Mesendoderm (in vitro differentiated cells): ENCODE measurements around the gene PRKCQ.

ENCODE experiments used
- DNase-seq: peaks from one replicate; pipeline ENCODE4 v3.0.0; 2013
- H2AK5ac ChIP-seq: 2 replicates; pipeline ENCODE4 v1.6.1; 2013; ENCODE audit warnings: low read length, inconsistent platforms
- H2BK120ac ChIP-seq: 2 replicates; pipeline ENCODE4 v1.6.1; 2013; ENCODE audit warnings: low read depth, mild to moderate bottlenecking, low read length, moderate library complexity, mixed read lengths
- H2BK15ac ChIP-seq: replicated peaks from 2 replicates; pipeline ENCODE4 v1.6.1; 2013; ENCODE audit warnings: low read depth, mild to moderate bottlenecking, moderate library complexity
- H2BK5ac ChIP-seq: 2 replicates; pipeline ENCODE4 v1.6.1; 2013; ENCODE audit warnings: low read length, inconsistent platforms
- H3K18ac ChIP-seq: 2 replicates; pipeline ENCODE4 v1.6.1; 2013; ENCODE audit warnings: mild to moderate bottlenecking, low read length, mixed read lengths
- H3K23ac ChIP-seq: one replicate; pipeline ENCODE4 v1.6.1; 2013; ENCODE audit warnings: low read length
- H3K27ac ChIP-seq: 2 replicates; pipeline ENCODE4 v1.5.1; 2013; ENCODE audit warnings: low read depth, mild to moderate bottlenecking, inconsistent platforms, low read length, moderate library complexity
- H3K27me3 ChIP-seq: 2 replicates; pipeline ENCODE4 v1.6.1; 2013; ENCODE audit warnings: low read length, control low read depth, mild to moderate bottlenecking, inconsistent platforms; ENCODE audit not compliant: insufficient read depth, poor library complexity
- H3K36me3 ChIP-seq: 2 replicates; pipeline ENCODE4 v1.6.1; 2013; ENCODE audit warnings: low read length, inconsistent platforms; ENCODE audit not compliant: control insufficient read depth, insufficient read depth
- H3K4ac ChIP-seq: one replicate; pipeline ENCODE4 v1.6.1; 2013; ENCODE audit warnings: low read depth, mild to moderate bottlenecking, low read length, moderate library complexity
- H3K4me1 ChIP-seq: 2 replicates; pipeline ENCODE4 v1.6.1; 2013; ENCODE audit warnings: low read depth, low read length, inconsistent platforms; ENCODE audit not compliant: control insufficient read depth
- H3K4me2 ChIP-seq: 2 replicates; pipeline ENCODE4 v1.6.1; 2013; ENCODE audit warnings: low read length
- H3K4me3 ChIP-seq: 2 replicates; pipeline ENCODE4 v1.5.1; 2013; ENCODE audit warnings: mild to moderate bottlenecking, low read length
- H3K56ac ChIP-seq: one replicate; pipeline ENCODE4 v1.6.1; 2013; ENCODE audit warnings: low read length
- H3K79me1 ChIP-seq: 2 replicates; pipeline ENCODE4 v1.6.1; 2013; ENCODE audit warnings: low read length, inconsistent platforms
- H3K79me2 ChIP-seq: 2 replicates; pipeline ENCODE4 v1.6.1; 2013; ENCODE audit warnings: mild to moderate bottlenecking, low read length; ENCODE audit not compliant: control insufficient read depth, insufficient read depth
- H3K9ac ChIP-seq: 2 replicates; pipeline ENCODE4 v1.6.1; 2013; ENCODE audit warnings: low read length, inconsistent platforms
- H4K5ac ChIP-seq: one replicate; pipeline ENCODE4 v1.6.1; 2013; ENCODE audit warnings: low read length
- H4K8ac ChIP-seq: one replicate; pipeline ENCODE4 v1.6.1; 2013; ENCODE audit warnings: low read depth, mild to moderate bottlenecking, control low read depth, low read length, moderate library complexity
- WGBS: extraction: QIAGEN DNeasy Blood & Tissue Kit; methylation state at CpG from one replicate; pipeline ENCODE4 v1.1.7; 2013; ENCODE audit warnings: low lambda C conversion rate, missing lambda C conversion rate; ENCODE audit not compliant: insufficient coverage; ENCODE audit errors: extremely low coverage; 5-methylcytosine and 5-hydroxymethylcytosine counted together

PRKCQ gene

DNA sequence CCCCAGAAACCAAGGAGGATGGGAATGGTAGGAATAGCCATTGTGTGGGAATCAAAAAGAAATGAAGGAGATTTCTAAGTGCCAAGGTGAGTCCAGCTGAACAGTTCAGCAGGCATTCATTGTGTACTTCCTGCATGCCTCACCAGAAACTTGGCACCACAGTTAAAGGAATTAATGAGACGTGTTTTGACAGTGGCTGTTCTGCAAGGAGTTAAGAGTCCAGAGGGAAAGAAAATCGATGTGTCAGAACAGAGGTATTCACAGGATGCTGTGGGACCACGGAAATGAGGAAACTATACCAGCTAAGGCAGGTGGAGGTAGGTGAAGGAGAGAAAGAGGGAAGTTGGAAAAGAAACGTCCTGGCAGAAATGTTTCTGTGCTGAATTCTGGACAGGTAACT is 78.1 kb downstream of the PRKCQ start:
- Histone ChIP-seq H3K27ac (no peak overlapping the region), H3K36me3 (no peaks in the 10 kb centered on the region), H3K18ac (no peak overlapping the region), H3K4me2 (no peak overlapping the region), H2AK5ac (no peak overlapping the region), H3K4me3 (no peak overlapping the region), H3K79me2 (no peaks in the 10 kb centered on the region), H3K9ac (no peak overlapping the region), H2BK5ac (no peak overlapping the region), H3K4me1 (no peaks in the 10 kb centered on the region), H4K5ac (no peak overlapping the region), H3K23ac (no peak overlapping the region), H3K79me1 (no peaks in the 10 kb centered on the region), H3K4ac (no peak overlapping the region), H4K8ac (no peak overlapping the region), H2BK15ac (no peak overlapping the region), H3K27me3 (no peaks in the 10 kb centered on the region), H2BK120ac (no peak overlapping the region), H3K56ac (no peak overlapping the region)
- DNase-seq = no peak
- WGBS = no CpG with 5 or more reads among the region's 4 CpGs

DNA sequence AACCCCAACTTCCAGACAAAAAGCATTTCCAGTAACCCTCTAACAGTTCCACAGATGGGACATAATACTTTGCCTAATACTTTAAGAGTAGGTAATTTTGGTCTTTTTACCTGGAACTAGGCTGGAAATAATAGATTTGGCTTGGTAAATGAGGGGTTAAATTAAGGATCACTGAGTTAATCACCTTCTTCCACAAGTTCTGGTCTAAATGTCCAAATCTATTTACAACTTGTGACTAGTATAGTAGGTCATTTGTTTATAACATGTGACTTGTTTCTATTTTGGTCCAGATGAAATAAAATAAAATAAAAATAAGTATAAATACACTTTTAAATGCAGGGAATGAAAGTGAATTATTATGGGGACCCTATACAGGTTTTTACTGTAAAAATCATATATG is 80.1 kb downstream of the PRKCQ start:
- no peak overlapping the region for H4K5ac ChIP-seq
- H3K23ac ChIP-seq = no peak overlapping the region
- no peak overlapping the region for H2BK5ac ChIP-seq
- H4K8ac ChIP-seq = no peak overlapping the region
- no peaks in the 10 kb centered on the region for H3K79me1 ChIP-seq
- H3K36me3 ChIP-seq = no peaks in the 10 kb centered on the region
- no peak overlapping the region for H3K18ac ChIP-seq
- H2BK15ac ChIP-seq = no peak overlapping the region
- DNase-seq = no peak
- no peaks in the 10 kb centered on the region for H3K27me3 ChIP-seq
- H3K4me1 ChIP-seq = no peaks in the 10 kb centered on the region
- H2BK120ac ChIP-seq = no peak overlapping the region
- no peaks in the 10 kb centered on the region for H3K79me2 ChIP-seq
- H3K9ac ChIP-seq = no peak overlapping the region
- no peak overlapping the region for H3K56ac ChIP-seq
- no peak overlapping the region for H2AK5ac ChIP-seq
- no peak overlapping the region for H3K4ac ChIP-seq
- H3K4me2 ChIP-seq = no peak overlapping the region
- H3K27ac ChIP-seq = no peak overlapping the region
- H3K4me3 ChIP-seq = no peak overlapping the region

DNA sequence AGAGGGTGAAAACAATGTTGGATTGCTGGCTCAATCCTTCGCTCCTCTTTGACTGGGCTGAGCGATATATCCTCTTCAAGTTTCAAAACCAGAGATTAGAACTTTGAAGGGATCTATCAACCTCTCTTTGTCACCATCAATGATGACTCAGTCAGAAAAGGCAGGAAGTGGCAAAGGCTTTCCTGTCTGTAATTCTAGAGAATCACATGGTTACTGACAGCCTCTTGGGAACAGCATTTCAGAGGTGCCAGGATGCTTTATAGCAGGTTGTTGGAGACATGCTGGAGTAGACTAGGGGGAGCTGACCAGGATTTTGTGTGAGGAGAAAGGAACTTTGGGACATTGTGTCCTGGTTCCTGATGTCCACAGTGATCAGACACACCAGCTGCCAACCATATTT is 81.3 kb downstream of the PRKCQ start:
- H3K4me1 ChIP-seq = no peaks in the 10 kb centered on the region
- H3K79me1 ChIP-seq = no peaks in the 10 kb centered on the region
- no peak overlapping the region for H4K8ac ChIP-seq
- no peak overlapping the region for H3K27ac ChIP-seq
- no peak overlapping the region for H2BK120ac ChIP-seq
- no peak overlapping the region for H3K23ac ChIP-seq
- DNase-seq = no peak
- no peak overlapping the region for H3K9ac ChIP-seq
- no peak overlapping the region for H3K4me3 ChIP-seq
- no peaks in the 10 kb centered on the region for H3K79me2 ChIP-seq
- H3K4ac ChIP-seq = no peak overlapping the region
- H2AK5ac ChIP-seq = no peak overlapping the region
- no peak overlapping the region for H3K4me2 ChIP-seq
- no peak overlapping the region for H2BK5ac ChIP-seq
- H3K27me3 ChIP-seq = no peaks in the 10 kb centered on the region
- WGBS = no CpG with 5 or more reads among the region's 2 CpGs
- H3K36me3 ChIP-seq = no peaks in the 10 kb centered on the region
- no peak overlapping the region for H3K56ac ChIP-seq
- H3K18ac ChIP-seq = no peak overlapping the region
- H2BK15ac ChIP-seq = no peak overlapping the region
- H4K5ac ChIP-seq = no peak overlapping the region

DNA sequence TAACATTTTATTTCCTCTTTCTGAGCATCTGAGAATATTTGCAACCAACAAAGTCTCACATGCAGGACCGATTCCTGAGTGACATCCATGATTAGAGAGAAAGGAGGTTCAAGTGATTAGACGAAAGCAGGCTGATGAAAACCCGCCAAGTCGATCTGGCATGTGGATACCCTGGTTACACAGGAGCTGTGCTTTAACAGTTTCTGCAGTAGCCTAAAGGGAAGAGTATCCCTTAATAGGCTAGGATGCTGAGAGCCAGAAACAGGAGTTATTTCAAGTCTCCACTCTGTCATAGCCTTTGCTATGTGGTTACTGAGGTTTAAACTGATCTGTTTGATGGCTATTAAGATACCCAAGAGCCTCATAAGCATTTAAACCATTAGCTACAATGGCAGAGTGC is 82.5 kb downstream of the PRKCQ start:
- H3K4me1 ChIP-seq = no peaks in the 10 kb centered on the region
- H2BK5ac ChIP-seq = no peak overlapping the region
- no peak overlapping the region for H4K8ac ChIP-seq
- DNase-seq = no peak
- no peak overlapping the region for H3K4me2 ChIP-seq
- no peak overlapping the region for H3K4me3 ChIP-seq
- H3K9ac ChIP-seq = no peak overlapping the region
- H2AK5ac ChIP-seq = no peak overlapping the region
- H3K18ac ChIP-seq = no peak overlapping the region
- no peak overlapping the region for H2BK15ac ChIP-seq
- H3K4ac ChIP-seq = no peak overlapping the region
- no peaks in the 10 kb centered on the region for H3K27me3 ChIP-seq
- no peak overlapping the region for H2BK120ac ChIP-seq
- WGBS = no CpG with 5 or more reads among the region's 4 CpGs
- no peaks in the 10 kb centered on the region for H3K79me1 ChIP-seq
- H4K5ac ChIP-seq = no peak overlapping the region
- no peaks in the 10 kb centered on the region for H3K79me2 ChIP-seq
- H3K56ac ChIP-seq = no peak overlapping the region
- H3K27ac ChIP-seq = no peak overlapping the region
- H3K23ac ChIP-seq = no peak overlapping the region
- no peaks in the 10 kb centered on the region for H3K36me3 ChIP-seq

- Histone ChIP-seq H4K5ac (no peak overlapping the region), H3K4me2 (no peak overlapping the region), H3K4ac (no peak overlapping the region), H3K18ac (no peak overlapping the region), H3K9ac (no peak overlapping the region), H3K79me1 (no peaks in the 10 kb centered on the region), H2AK5ac (no peak overlapping the region), H3K36me3 (no peaks in the 10 kb centered on the region), H2BK15ac (no peak overlapping the region), H3K4me1 (no peaks in the 10 kb centered on the region), H2BK120ac (no peak overlapping the region), H3K23ac (no peak overlapping the region), H3K27me3 (no peaks in the 10 kb centered on the region), H3K56ac (no peak overlapping the region), H4K8ac (no peak overlapping the region), H3K79me2 (no peaks in the 10 kb centered on the region), H3K4me3 (no peak overlapping the region), H3K27ac (no peak overlapping the region), H2BK5ac (no peak overlapping the region)
- WGBS = no CpG with 5 or more reads among the region's 13 CpGs
- DNase-seq = no peak
Observed at GRCh38 chr10:6494936-6495592, 85.0 kb downstream of the PRKCQ start.

DNA sequence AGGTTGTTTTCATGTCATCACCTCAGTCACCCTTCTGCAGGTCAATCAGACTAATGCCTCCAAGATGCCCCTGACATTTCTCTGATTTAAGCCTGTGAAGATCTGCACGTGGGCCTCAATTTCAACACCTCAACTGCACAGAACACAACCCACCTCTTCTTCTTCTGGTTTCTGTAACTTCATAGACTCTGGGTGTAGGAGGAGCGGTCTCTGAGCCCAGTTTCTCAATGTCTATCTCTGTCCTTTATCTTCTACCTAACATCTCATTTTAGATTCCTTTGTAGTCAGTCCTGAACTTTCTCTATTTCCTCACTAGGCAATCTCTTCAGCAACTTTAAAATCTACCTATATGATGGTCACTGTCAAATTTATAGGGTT is 85.6 kb downstream of the PRKCQ start:
- DNase-seq = no peak
- H4K5ac ChIP-seq = no peak overlapping the region
- H4K8ac ChIP-seq = no peak overlapping the region
- no peak overlapping the region for H2BK5ac ChIP-seq
- H3K79me1 ChIP-seq = no peaks in the 10 kb centered on the region
- H3K27ac ChIP-seq = no peak overlapping the region
- H3K18ac ChIP-seq = no peak overlapping the region
- H3K4me2 ChIP-seq = no peak overlapping the region
- H3K79me2 ChIP-seq = no peaks in the 10 kb centered on the region
- H3K23ac ChIP-seq = no peak overlapping the region
- no peaks in the 10 kb centered on the region for H3K4me1 ChIP-seq
- no peak overlapping the region for H3K9ac ChIP-seq
- no peak overlapping the region for H3K56ac ChIP-seq
- no peak overlapping the region for H3K4ac ChIP-seq
- no peak overlapping the region for H2BK120ac ChIP-seq
- no peak overlapping the region for H2AK5ac ChIP-seq
- no peak overlapping the region for H2BK15ac ChIP-seq
- H3K27me3 ChIP-seq = no peaks in the 10 kb centered on the region
- H3K36me3 ChIP-seq = no peaks in the 10 kb centered on the region
- no CpG with 5 or more reads among the region's 2 CpGs for WGBS
- H3K4me3 ChIP-seq = no peak overlapping the region
